ENCODE data around the gene TIMM23. TPM values are rescaled to one million over a fixed set of nuclear protein-coding genes. Genes with fewer than 3 reads are reported as not detected.
"Not testable (repeated sequence)": the region's sequence is repeated elsewhere in the genome, so short reads cannot be mapped to it uniquely, and the experiment has no call there.

Gene TIMM23
- total and polyA plus RNA-seq, 2 donors (not counting 1 experiment from before 2014, with no cell fraction given) = 55.0 to 130 TPM

- not testable (repeated sequence) for H3K4me2 ChIP-seq (ENCODE audit: extremely low read depth, insufficient read depth, low read length); H3K27ac ChIP-seq (ENCODE audit: insufficient read depth, low read length); H3K4me1 ChIP-seq (ENCODE audit: control insufficient read depth, extremely low read depth, insufficient read depth, low read length); H3K27me3 ChIP-seq (ENCODE audit: control insufficient read depth, insufficient read depth, low read length); H3K4me3 ChIP-seq (replicated peaks in 1 of 4; ENCODE audit: control extremely low read depth in 1 of 4, insufficient read depth in 1 of 4, low read depth in 3 of 4, low read length in 4 of 4); H3K36me3 ChIP-seq (ENCODE audit: control insufficient read depth, insufficient read depth, low read length); H3K9me3 ChIP-seq (ENCODE audit: control insufficient read depth, insufficient read depth, low read depth, low read length); H3K79me2 ChIP-seq (ENCODE audit: control insufficient read depth, insufficient read depth, low read length); H2AFZ ChIP-seq (ENCODE audit: low read length); H3K9ac ChIP-seq (ENCODE audit: insufficient read depth, low read length); H4K20me1 ChIP-seq (ENCODE audit: control insufficient read depth, extremely low read depth, insufficient read depth, low read length)
- DNase-seq (ENCODE audit: low read depth in 2 of 2) = peak; percentile 52 to 79
- peak; percentile 21 to 39 for TF ChIP-seq CTCF (conservative IDR thresholded peaks at IDR 0.05 in 1 of 2, IDR thresholded peaks at IDR 0.05 in 1 of 2; ENCODE audit: low read depth in 1 of 2, low read length in 2 of 2)
These were observed 11.4 kb downstream of the TIMM23 start for GRCh38 chr10:45983538-45984186.

- DNase-seq (ENCODE audit: low read depth in 2 of 2) = peak in 1 of 2 donors; percentile 39
- H3K4me2 ChIP-seq (ENCODE audit: extremely low read depth, insufficient read depth, low read length); H3K79me2 ChIP-seq (ENCODE audit: control insufficient read depth, insufficient read depth, low read length); H3K9ac ChIP-seq (ENCODE audit: insufficient read depth, low read length); H3K36me3 ChIP-seq (ENCODE audit: control insufficient read depth, insufficient read depth, low read length); H3K27me3 ChIP-seq (ENCODE audit: control insufficient read depth, insufficient read depth, low read length); H3K9me3 ChIP-seq (ENCODE audit: control insufficient read depth, insufficient read depth, low read depth, low read length); H3K4me3 ChIP-seq (replicated peaks in 1 of 4; ENCODE audit: control extremely low read depth in 1 of 4, insufficient read depth in 1 of 4, low read depth in 3 of 4, low read length in 4 of 4); H4K20me1 ChIP-seq (ENCODE audit: control insufficient read depth, extremely low read depth, insufficient read depth, low read length); H3K27ac ChIP-seq (ENCODE audit: insufficient read depth, low read length); H2AFZ ChIP-seq (ENCODE audit: low read length); H3K4me1 ChIP-seq (ENCODE audit: control insufficient read depth, extremely low read depth, insufficient read depth, low read length): not testable (repeated sequence)
These were observed 12.2 kb downstream of the TIMM23 start for GRCh38 chr10:45984473-45984872.

GRCh38 chr10:45985590-45985989, 13.3 kb downstream of the TIMM23 start:
- not testable (repeated sequence) for H3K4me3 ChIP-seq (replicated peaks in 1 of 4; ENCODE audit: control extremely low read depth in 1 of 4, insufficient read depth in 1 of 4, low read depth in 3 of 4, low read length in 4 of 4); H3K27me3 ChIP-seq (ENCODE audit: control insufficient read depth, insufficient read depth, low read length); H2AFZ ChIP-seq (ENCODE audit: low read length); H3K4me1 ChIP-seq (ENCODE audit: control insufficient read depth, extremely low read depth, insufficient read depth, low read length); H3K9ac ChIP-seq (ENCODE audit: insufficient read depth, low read length); H3K4me2 ChIP-seq (ENCODE audit: extremely low read depth, insufficient read depth, low read length); DNase-seq (ENCODE audit: low read depth in 2 of 2); H3K36me3 ChIP-seq (ENCODE audit: control insufficient read depth, insufficient read depth, low read length); H3K9me3 ChIP-seq (ENCODE audit: control insufficient read depth, insufficient read depth, low read depth, low read length); H3K27ac ChIP-seq (ENCODE audit: insufficient read depth, low read length); H3K79me2 ChIP-seq (ENCODE audit: control insufficient read depth, insufficient read depth, low read length); H4K20me1 ChIP-seq (ENCODE audit: control insufficient read depth, extremely low read depth, insufficient read depth, low read length)

- Histone ChIP-seq H3K27me3 (ENCODE audit: control insufficient read depth, insufficient read depth, low read length) (no peaks in the 10 kb centered on the region), H2AFZ (ENCODE audit: low read length) (no peak overlapping the region), H3K4me1 (ENCODE audit: control insufficient read depth, extremely low read depth, insufficient read depth, low read length) (no peaks in the 10 kb centered on the region), H3K4me3 (replicated peaks in 1 of 4; ENCODE audit: control extremely low read depth in 1 of 4, insufficient read depth in 1 of 4, low read depth in 3 of 4, low read length in 4 of 4) (no peak overlapping the region), H3K4me2 (ENCODE audit: extremely low read depth, insufficient read depth, low read length) (no peak overlapping the region), H3K9ac (ENCODE audit: insufficient read depth, low read length) (no peak overlapping the region), H3K79me2 (ENCODE audit: control insufficient read depth, insufficient read depth, low read length) (no peaks in the 10 kb centered on the region), H4K20me1 (ENCODE audit: control insufficient read depth, extremely low read depth, insufficient read depth, low read length) (no peaks in the 10 kb centered on the region), H3K36me3 (ENCODE audit: control insufficient read depth, insufficient read depth, low read length) (peaks cover 4% of the 10 kb centered on the region), H3K9me3 (ENCODE audit: control insufficient read depth, insufficient read depth, low read depth, low read length) (no peaks in the 10 kb centered on the region), H3K27ac (ENCODE audit: insufficient read depth, low read length) (no peak overlapping the region)
- no peak for DNase-seq (ENCODE audit: low read depth in 2 of 2)
- no peak for TF ChIP-seq CTCF (conservative IDR thresholded peaks at IDR 0.05 in 1 of 2, IDR thresholded peaks at IDR 0.05 in 1 of 2; ENCODE audit: low read depth in 1 of 2, low read length in 2 of 2)
- TF ChIP-seq EZH2 (IDR thresholded peaks at IDR 0.05; ENCODE audit: low read length, missing control alignments) = no peak
These were observed 25.3 kb downstream of the TIMM23 start for GRCh38 chr10:45997557-45997956.

Data from fibroblast of lung (primary cell).